ENCODE measurements around the gene MSRB1. TPM values are rescaled to one million over a fixed set of nuclear protein-coding genes. Genes with fewer than 3 reads are reported as not detected.

The MSRB1 gene
- total and polyA plus RNA-seq, 9 of the 15 experiments (the other 6 are each of a cell fraction or from before 2014, with no cell fraction given): 5.4 to 33.7 (median 25.7) TPM

- TF ChIP-seq ZNF589 (CRISPR knock-in tag; IDR thresholded peaks at IDR 0.05; ENCODE audit: low read depth): no peak
- TF ChIP-seq FOXA3 (CRISPR knock-in tag; conservative IDR thresholded peaks at IDR 0.05 in 1 of 2, IDR thresholded peaks at IDR 0.05 in 1 of 2): peak in 1 of 2 experiments; percentile 53; a peak in 1 of 4 replicates
- no peak for TF ChIP-seq HSF4 (CRISPR knock-in tag; IDR thresholded peaks at IDR 0.05; ENCODE audit: borderline replicate concordance)
- peak; percentile 14; the same call in 1 of the 2 replicates for TF ChIP-seq ZNF696 (CRISPR knock-in tag; conservative IDR thresholded peaks at IDR 0.05)
- TF ChIP-seq SMAD3 (CRISPR knock-in tag; conservative IDR thresholded peaks at IDR 0.05): peak; percentile 83
- TF ChIP-seq NFYB (IDR thresholded peaks at IDR 0.05; ENCODE audit: extremely low read depth, insufficient read length): no peak
- TF ChIP-seq ZNF253 (CRISPR knock-in tag; conservative IDR thresholded peaks at IDR 0.05): peak; percentile 87
- no peak for TF ChIP-seq ZNF644 (tag; IDR thresholded peaks at IDR 0.05; ENCODE audit: low read depth)
- peak; percentile 0 for TF ChIP-seq CTCFL (IDR thresholded peaks at IDR 0.05; ENCODE audit: borderline replicate concordance, insufficient read depth, low read depth, low read length, poor library complexity, severe bottlenecking)
- no peak for TF ChIP-seq TGIF2 (CRISPR knock-in tag; IDR thresholded peaks at IDR 0.05)
- TF ChIP-seq HDGF (IDR thresholded peaks at IDR 0.05): no peak
- TF ChIP-seq POU5F1 (IDR thresholded peaks at IDR 0.05; ENCODE audit: borderline replicate concordance, low read depth, low read length, partially characterized antibody): no peak
- TF ChIP-seq FIP1L1 (IDR thresholded peaks at IDR 0.05; ENCODE audit: low read depth, low read length, poor library complexity, severe bottlenecking): no peak
- no peak for TF ChIP-seq PPARD (CRISPR knock-in tag; IDR thresholded peaks at IDR 0.05)
- TF ChIP-seq TFAP4 (CRISPR knock-in tag; IDR thresholded peaks at IDR 0.05; ENCODE audit: borderline replicate concordance): peak; percentile 70
- TF ChIP-seq NR1H2 (CRISPR knock-in tag; IDR thresholded peaks at IDR 0.05): no peak
- no peak for TF ChIP-seq TAF15 (IDR thresholded peaks at IDR 0.05; ENCODE audit: low read depth, low read length)
- TF ChIP-seq NFATC3 (IDR thresholded peaks at IDR 0.05): peak; percentile 70
- TF ChIP-seq ZMIZ1 (IDR thresholded peaks at IDR 0.05; ENCODE audit: low read depth in 2 of 2, low read length in 2 of 2): no peak
- no peak for TF ChIP-seq ZNF175 (CRISPR knock-in tag; IDR thresholded peaks at IDR 0.05; ENCODE audit: low read depth)
Observed at GRCh38 chr16:1960665-1961630, 17.9 kb upstream of the MSRB1 start (continued).
